WERI-Rb-1 (cell line): ENCODE data around the gene TECPR1.
A peak's percentile ranks its signal among the peaks of the same experiment; 100 is the strongest.

Source experiments
- DNase-seq: peaks from one replicate; pipeline ENCODE4 v3.0.0-alpha.2; 2020
- H3K27ac ChIP-seq: fragments of 250-450 bp; sonication (Bioruptor Pico); 2 replicates; pipeline ENCODE4 v1.5.1; 2020; ENCODE audit warnings: mild to moderate bottlenecking, moderate library complexity
- H3K27me3 ChIP-seq: fragments of 250-450 bp; sonication (Bioruptor Pico); 2 replicates; pipeline ENCODE4 v1.5.1; 2021; ENCODE audit warnings: mild to moderate bottlenecking, low read depth, moderate library complexity; ENCODE audit not compliant: insufficient read depth, severe bottlenecking
- H3K36me3 ChIP-seq: fragments of 250-450 bp; sonication (Bioruptor Pico); 2 replicates; pipeline ENCODE4 v1.5.1; 2020; ENCODE audit warnings: mild to moderate bottlenecking, moderate library complexity
- H3K4me3 ChIP-seq: 2 replicates; pipeline ENCODE4 v1.5.1; 2011; ENCODE audit warnings: low read depth, mild to moderate bottlenecking, control low read depth, low read length
- H3K9me3 ChIP-seq: fragments of 250-450 bp; sonication (Bioruptor Pico); 2 replicates; pipeline ENCODE4 v1.5.1; 2021; ENCODE audit warnings: mild to moderate bottlenecking, moderate library complexity; ENCODE audit not compliant: severe bottlenecking
- TF ChIP-seq, protein P1 (sequence below): IDR thresholded peaks from 2 replicates; pipeline ENCODE4 v1.5.1; 2011; ENCODE audit warnings: low read depth, mild to moderate bottlenecking, control low read depth, inconsistent platforms, low read length

TECPR1 gene, protein sequence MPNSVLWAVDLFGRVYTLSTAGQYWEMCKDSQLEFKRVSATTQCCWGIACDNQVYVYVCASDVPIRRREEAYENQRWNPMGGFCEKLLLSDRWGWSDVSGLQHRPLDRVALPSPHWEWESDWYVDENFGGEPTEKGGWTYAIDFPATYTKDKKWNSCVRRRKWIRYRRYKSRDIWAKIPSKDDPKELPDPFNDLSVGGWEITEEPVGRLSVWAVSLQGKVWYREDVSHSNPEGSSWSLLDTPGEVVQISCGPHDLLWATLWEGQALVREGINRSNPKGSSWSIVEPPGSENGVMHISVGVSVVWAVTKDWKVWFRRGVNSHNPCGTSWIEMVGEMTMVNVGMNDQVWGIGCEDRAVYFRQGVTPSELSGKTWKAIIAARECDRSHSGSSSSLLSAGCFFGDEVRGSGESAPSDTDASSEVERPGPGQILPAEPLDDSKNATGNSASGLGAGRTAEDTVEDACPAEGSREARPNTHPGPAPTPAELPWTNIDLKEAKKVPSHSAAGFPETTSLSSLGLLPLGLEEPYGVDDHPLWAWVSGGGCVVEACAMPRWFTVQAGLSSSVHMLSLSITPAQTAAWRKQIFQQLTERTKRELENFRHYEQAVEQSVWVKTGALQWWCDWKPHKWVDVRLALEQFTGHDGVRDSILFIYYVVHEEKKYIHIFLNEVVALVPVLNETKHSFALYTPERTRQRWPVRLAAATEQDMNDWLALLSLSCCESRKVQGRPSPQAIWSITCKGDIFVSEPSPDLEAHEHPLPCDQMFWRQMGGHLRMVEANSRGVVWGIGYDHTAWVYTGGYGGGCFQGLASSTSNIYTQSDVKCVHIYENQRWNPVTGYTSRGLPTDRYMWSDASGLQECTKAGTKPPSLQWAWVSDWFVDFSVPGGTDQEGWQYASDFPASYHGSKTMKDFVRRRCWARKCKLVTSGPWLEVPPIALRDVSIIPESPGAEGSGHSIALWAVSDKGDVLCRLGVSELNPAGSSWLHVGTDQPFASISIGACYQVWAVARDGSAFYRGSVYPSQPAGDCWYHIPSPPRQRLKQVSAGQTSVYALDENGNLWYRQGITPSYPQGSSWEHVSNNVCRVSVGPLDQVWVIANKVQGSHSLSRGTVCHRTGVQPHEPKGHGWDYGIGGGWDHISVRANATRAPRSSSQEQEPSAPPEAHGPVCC

DNA sequence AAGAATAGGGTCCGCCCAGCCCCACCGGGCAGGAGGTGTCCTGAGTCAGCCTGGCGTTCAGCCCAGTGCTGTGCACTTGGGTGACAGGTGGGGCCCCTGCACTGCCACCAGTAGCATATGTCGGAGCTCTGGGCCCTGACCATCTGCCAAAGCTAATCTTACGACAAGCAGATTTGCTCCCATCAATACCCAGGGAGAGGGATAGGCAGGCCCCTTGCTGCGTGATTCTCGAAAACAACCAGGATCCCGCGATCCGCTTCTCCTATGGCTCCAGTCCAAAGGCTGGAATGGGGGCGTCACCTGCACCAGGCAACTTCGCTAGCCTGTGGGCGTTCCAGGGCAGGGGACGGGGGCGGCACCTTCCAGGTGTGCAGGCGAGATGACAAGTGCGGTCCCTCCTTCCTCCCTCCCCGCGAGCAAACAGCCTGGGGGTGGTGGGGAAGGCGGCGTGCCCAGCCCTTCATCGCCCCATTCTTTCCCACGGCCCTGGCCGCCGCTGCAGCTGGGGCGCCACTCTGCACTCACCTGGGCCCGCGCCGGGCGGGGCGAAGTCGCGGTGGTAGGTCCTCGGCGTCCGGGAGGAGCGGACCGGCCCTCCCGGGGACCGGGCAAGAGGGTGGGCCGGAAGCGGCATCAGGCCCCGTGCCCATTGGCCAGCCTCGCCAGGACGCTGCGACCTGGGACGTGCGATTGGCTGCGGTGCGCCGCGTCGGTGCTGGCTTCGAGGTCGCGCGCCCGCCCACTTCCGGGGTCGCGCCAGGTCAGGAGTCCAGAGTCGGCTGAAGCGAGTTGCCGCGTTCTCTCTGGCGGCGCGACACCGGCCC lies at the start of gene TECPR1:
TSS of gene TECPR1 (minus strand) at position 632 of the 824 bp plus-strand sequence. CDS start 6,086 bp downstream, outside the sequence.
- Histone ChIP-seq H3K4me3 (peak within 1 kb of the TSS; percentile 90), H3K27me3 (no peaks in the 10 kb centered on the region), H3K27ac (peak within 1 kb of the TSS; percentile 98), H3K9me3 (no peaks in the 10 kb centered on the region), H3K36me3 (peaks cover 34% of the 10 kb centered on the region)
- TF ChIP-seq, protein P1, sequence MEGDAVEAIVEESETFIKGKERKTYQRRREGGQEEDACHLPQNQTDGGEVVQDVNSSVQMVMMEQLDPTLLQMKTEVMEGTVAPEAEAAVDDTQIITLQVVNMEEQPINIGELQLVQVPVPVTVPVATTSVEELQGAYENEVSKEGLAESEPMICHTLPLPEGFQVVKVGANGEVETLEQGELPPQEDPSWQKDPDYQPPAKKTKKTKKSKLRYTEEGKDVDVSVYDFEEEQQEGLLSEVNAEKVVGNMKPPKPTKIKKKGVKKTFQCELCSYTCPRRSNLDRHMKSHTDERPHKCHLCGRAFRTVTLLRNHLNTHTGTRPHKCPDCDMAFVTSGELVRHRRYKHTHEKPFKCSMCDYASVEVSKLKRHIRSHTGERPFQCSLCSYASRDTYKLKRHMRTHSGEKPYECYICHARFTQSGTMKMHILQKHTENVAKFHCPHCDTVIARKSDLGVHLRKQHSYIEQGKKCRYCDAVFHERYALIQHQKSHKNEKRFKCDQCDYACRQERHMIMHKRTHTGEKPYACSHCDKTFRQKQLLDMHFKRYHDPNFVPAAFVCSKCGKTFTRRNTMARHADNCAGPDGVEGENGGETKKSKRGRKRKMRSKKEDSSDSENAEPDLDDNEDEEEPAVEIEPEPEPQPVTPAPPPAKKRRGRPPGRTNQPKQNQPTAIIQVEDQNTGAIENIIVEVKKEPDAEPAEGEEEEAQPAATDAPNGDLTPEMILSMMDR: no peak
- DNase-seq: peak; percentile 95

DNA sequence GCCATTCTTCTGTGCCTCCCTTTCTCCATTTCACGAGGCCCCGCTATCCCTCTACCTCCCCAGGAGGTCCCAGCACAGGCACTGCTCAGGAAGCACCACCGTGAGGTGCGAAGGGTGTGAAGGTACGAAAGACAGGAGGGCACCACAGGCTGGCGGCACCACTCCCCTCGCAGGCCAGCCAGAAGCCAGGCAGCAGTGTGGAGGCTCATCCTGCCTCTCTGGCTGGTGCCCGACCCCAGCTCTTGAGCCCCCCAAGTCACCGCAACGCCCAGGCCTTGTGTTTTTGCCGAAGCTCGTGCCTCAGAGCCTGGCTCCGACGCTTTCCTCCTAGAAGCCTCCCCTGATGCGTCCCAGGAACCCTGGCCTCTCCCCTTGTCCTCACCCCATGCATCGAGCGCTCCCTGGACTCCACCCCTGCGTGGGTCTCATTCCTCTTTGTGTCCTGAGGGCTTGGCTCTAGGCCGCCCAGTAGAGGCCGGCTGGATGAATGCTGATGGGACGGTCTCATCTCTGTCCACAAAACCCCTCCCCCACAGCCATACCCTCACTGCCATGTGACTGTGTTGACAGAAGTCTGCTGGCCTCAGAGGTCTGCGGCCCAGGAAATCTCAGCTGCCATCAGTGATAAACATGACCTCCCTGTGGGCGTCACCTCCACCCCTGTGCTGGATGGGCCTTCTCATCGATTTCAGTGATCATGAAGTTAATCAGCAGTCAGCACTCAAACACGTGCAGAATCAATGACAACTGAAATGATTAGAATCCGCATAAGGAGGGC lies 48.8 kb upstream of the TECPR1 start:
- H3K36me3 ChIP-seq: peaks cover 38% of the 10 kb centered on the region
- H3K9me3 ChIP-seq: no peaks in the 10 kb centered on the region
- TF ChIP-seq, protein P1: no peak
- H3K27ac ChIP-seq: no peak overlapping the region
- H3K27me3 ChIP-seq: no peaks in the 10 kb centered on the region
- no peak overlapping the region for H3K4me3 ChIP-seq
- DNase-seq: no peak

DNA sequence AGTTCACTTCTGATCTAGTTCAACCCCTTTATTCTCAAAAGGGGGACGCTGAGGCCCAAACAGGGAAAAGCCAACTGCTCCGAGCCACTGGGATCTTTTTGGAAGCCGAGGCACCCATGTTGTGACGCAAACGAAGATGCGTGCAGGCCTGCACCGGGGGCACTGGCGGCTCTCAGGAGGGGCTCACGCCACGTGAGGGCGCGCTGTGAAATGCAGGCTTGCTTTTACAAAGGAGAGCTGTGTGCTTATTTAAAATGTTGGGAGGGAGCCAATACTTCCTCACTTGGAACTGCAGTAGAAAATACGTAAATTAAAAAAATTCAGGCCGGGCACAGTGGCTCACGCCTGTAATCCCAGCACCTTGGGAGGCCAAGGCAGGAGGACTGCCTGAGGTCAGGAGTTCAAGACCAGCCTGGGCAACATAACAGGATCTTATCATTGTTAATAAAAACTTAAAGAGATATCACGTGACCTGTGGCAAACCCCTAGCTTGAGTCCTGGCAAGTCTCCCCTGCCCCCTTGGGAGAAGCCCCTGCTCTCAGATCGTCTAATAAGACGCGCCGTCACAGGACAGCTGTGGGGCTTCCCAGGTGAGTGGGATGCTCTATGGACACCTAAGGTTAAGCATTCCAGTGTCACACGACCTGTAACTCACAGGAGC lies 45.7 kb upstream of the TECPR1 start:
- H3K9me3 ChIP-seq: no peaks in the 10 kb centered on the region
- no peak overlapping the region for H3K27ac ChIP-seq
- H3K4me3 ChIP-seq: no peak overlapping the region
- TF ChIP-seq, protein P1: no peak
- no peak for DNase-seq
- no peaks in the 10 kb centered on the region for H3K27me3 ChIP-seq
- peaks cover 37% of the 10 kb centered on the region for H3K36me3 ChIP-seq

DNA sequence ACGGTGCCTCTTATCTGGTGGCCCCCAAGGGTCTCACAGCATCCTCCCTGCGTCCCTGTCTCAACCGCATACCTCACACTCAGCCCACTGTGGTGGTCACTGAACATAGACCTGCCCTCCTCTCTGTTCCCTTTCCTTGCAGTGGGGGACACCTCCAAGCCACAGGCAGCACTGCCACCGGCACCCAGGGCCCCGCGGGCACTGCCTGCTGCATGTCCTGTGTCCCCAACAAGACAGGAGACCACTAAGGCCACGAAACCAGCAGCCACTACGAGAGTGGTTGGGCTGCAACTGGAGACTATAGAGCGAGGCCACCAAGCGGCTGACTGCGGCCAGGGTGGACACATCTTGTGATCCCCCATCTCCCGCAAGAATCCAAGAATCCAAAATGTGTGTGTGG lies 44.8 kb upstream of the TECPR1 start:
- H3K4me3 ChIP-seq: no peak overlapping the region
- peaks cover 42% of the 10 kb centered on the region for H3K36me3 ChIP-seq
- H3K9me3 ChIP-seq: no peaks in the 10 kb centered on the region
- no peaks in the 10 kb centered on the region for H3K27me3 ChIP-seq
- no peak for DNase-seq
- TF ChIP-seq, protein P1: no peak
- H3K27ac ChIP-seq: no peak overlapping the region
